ENCODE data around the gene WDR31. TPM values are rescaled to one million over a fixed set of nuclear protein-coding genes. Genes with fewer than 3 reads are reported as not detected.

WDR31 gene
- total RNA-seq, 2 donors from 2014 or later = 2.3 to 4.6 TPM

DNA sequence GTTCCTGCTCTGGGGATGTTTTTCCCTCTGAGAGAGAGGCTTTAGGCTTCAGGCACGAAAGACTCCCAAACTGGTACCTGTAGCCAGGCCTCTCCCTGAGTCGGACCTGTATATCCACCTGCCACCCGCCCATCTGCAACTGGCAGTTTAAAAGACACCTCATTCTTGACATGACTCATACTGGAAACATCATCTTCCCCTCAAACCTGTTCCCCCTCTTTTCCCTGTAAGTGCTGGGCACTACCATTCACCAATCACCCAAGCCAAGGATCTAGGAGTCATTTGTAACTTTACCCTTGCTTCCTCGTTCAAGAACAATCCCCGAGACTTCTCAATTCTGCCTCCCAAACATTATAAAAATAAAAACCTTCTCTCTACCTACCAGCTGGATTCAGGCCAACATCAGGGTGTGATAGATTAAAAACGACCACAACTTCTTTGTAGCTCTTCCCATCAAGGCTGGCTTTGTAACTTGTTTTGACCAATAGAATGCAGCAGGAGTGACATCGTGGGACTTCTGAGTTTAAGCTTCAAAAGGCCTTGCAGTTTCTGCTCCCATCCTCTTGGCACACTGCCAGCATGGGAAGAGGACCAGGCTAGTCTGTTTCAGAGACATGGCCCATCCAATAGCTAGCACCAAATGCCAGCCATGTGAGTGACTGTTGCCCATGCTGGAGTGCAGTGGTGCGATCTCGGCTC is 1.8 kb upstream of the WDR31 start:
- TF ChIP-seq, protein P1, sequence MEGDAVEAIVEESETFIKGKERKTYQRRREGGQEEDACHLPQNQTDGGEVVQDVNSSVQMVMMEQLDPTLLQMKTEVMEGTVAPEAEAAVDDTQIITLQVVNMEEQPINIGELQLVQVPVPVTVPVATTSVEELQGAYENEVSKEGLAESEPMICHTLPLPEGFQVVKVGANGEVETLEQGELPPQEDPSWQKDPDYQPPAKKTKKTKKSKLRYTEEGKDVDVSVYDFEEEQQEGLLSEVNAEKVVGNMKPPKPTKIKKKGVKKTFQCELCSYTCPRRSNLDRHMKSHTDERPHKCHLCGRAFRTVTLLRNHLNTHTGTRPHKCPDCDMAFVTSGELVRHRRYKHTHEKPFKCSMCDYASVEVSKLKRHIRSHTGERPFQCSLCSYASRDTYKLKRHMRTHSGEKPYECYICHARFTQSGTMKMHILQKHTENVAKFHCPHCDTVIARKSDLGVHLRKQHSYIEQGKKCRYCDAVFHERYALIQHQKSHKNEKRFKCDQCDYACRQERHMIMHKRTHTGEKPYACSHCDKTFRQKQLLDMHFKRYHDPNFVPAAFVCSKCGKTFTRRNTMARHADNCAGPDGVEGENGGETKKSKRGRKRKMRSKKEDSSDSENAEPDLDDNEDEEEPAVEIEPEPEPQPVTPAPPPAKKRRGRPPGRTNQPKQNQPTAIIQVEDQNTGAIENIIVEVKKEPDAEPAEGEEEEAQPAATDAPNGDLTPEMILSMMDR (IDR thresholded peaks at IDR 0.05) = no peak
- no peak for DNase-seq (ENCODE audit: low spot score)
- no peaks in the 10 kb centered on the region for H3K9me3 ChIP-seq
- no peak overlapping the region for H3K27ac ChIP-seq
- H3K27me3 ChIP-seq = no peaks in the 10 kb centered on the region
- peaks cover 0 to 16% of the 10 kb centered on the region in 2 donors for H3K4me1 ChIP-seq
- no peaks in the 10 kb centered on the region for H3K36me3 ChIP-seq
- H3K4me3 ChIP-seq = no peak overlapping the region

DNA sequence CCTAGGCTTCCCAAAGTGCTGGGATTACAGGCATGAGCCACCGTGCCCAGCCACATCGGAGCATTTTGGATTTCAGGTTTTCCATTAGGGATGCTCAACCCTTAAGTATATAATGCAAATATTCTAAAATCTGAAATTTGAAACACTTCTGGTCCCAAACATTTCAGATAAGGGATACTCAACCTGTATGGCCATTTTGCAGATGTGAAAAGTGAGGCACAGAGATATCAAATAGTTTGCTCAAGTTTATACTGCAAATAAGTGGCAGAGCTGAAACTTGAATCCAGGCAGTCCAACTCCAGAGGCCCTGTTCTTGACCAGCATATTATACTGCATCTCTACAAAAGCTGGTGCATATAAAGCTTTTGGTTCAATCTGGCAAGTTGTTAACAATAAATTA is 2.4 kb downstream of the WDR31 start:
- TF ChIP-seq, protein P1 (IDR thresholded peaks at IDR 0.05) = no peak
- no peak for DNase-seq (ENCODE audit: low spot score)
- no peaks in the 10 kb centered on the region for H3K36me3 ChIP-seq
- no peak overlapping the region for H3K27ac ChIP-seq
- no peak overlapping the region for H3K4me3 ChIP-seq
- peaks cover 0 to 16% of the 10 kb centered on the region in 2 donors for H3K4me1 ChIP-seq
- H3K9me3 ChIP-seq = no peaks in the 10 kb centered on the region
- no peaks in the 10 kb centered on the region for H3K27me3 ChIP-seq

- Histone ChIP-seq H3K27ac (no peak overlapping the region), H3K27me3 (no peaks in the 10 kb centered on the region), H3K9me3 (no peaks in the 10 kb centered on the region), H3K4me3 (no peak overlapping the region), H3K4me1 (peaks cover 0 to 6% of the 10 kb centered on the region in 2 donors), H3K36me3 (no peaks in the 10 kb centered on the region)
- DNase-seq (ENCODE audit: low spot score) = no peak
- TF ChIP-seq, protein P1 (IDR thresholded peaks at IDR 0.05) = no peak
These were observed 8.3 kb downstream of the WDR31 start for GRCh38 chr9:113331780-113332179.

GRCh38 chr9:113328045-113328782 is 11.9 kb downstream of the WDR31 start:
- H3K9me3 ChIP-seq = no peaks in the 10 kb centered on the region

GRCh38 chr9:113326230-113326629 is 13.8 kb downstream of the WDR31 start:
- TF ChIP-seq, protein P1 (IDR thresholded peaks at IDR 0.05) = no peak
- no peak for DNase-seq (ENCODE audit: low spot score)
- no peaks in the 10 kb centered on the region for H3K9me3 ChIP-seq
- H3K27me3 ChIP-seq = no peaks in the 10 kb centered on the region
- no peaks in the 10 kb centered on the region for H3K36me3 ChIP-seq
- H3K27ac ChIP-seq = no peak overlapping the region
- H3K4me1 ChIP-seq = peaks cover 0 to 6% of the 10 kb centered on the region in 2 donors
- H3K4me3 ChIP-seq = no peak overlapping the region

More at GRCh38 chr9:113328045-113328782, 11.9 kb downstream of the WDR31 start:
- Histone ChIP-seq H3K4me1 (peaks cover 0 to 6% of the 10 kb centered on the region in 2 donors), H3K27ac (peak overlapping the region in 1 of 2 donors; percentile 59), H3K36me3 (no peaks in the 10 kb centered on the region), H3K4me3 (no peak overlapping the region), H3K27me3 (no peaks in the 10 kb centered on the region)
- DNase-seq (ENCODE audit: low spot score) = no peak
- TF ChIP-seq, protein P1 (IDR thresholded peaks at IDR 0.05) = no peak

Measured in right atrium auricular region (tissue), 2 donors.